Smooth muscle cell (in vitro differentiated cells): Measurements from ENCODE around the gene MYO9A. TPM values are rescaled to one million over a fixed set of nuclear protein-coding genes. Genes with fewer than 3 reads are reported as not detected.

Experiments
- DNase-seq: peaks from one replicate; lab custom pipeline; 2025; ENCODE audit not compliant: unreplicated experiment; lab: John Stamatoyannopoulos, UW
- H2AFZ ChIP-seq: fragments of 200-600 bp; sonication (generic); 2 replicates; pipeline ENCODE4 v1.6.0; 2016; ENCODE audit warnings: antibody characterized with exemption, low read depth, mild to moderate bottlenecking
- H3F3A ChIP-seq: fragments of 200-600 bp; sonication (generic); 2 replicates; pipeline ENCODE4 v1.6.0; 2017; ENCODE audit warnings: antibody characterized with exemption, low read depth
- H3K27ac ChIP-seq: fragments of 200-600 bp; sonication (generic); 2 replicates; pipeline ENCODE4 v1.5.1; 2016; ENCODE audit warnings: low read depth, mild to moderate bottlenecking
- H3K27me3 ChIP-seq: fragments of 200-600 bp; sonication (generic); 2 replicates; pipeline ENCODE4 v1.6.1; 2016; ENCODE audit warnings: low read depth, mild to moderate bottlenecking
- H3K36me3 ChIP-seq: fragments of 200-600 bp; sonication (generic); 2 replicates; pipeline ENCODE4 v1.5.1; 2016; ENCODE audit warnings: low read depth
- H3K4me1 ChIP-seq: fragments of 200-600 bp; sonication (generic); 2 replicates; pipeline ENCODE4 v1.5.1; 2016; ENCODE audit warnings: low read depth
- H3K4me2 ChIP-seq: fragments of 200-600 bp; sonication (generic); 2 replicates; pipeline ENCODE4 v1.6.0; 2016; ENCODE audit warnings: mild to moderate bottlenecking
- H3K4me3 ChIP-seq: fragments of 200-600 bp; sonication (generic); 2 replicates; pipeline ENCODE4 v1.5.1; 2016; ENCODE audit warnings: mild to moderate bottlenecking
- H3K79me2 ChIP-seq: fragments of 200-600 bp; sonication (generic); 2 replicates; pipeline ENCODE4 v1.6.0; 2016; ENCODE audit warnings: low read depth, mild to moderate bottlenecking
- H3K9ac ChIP-seq: fragments of 200-600 bp; sonication (generic); 2 replicates; pipeline ENCODE4 v1.6.0; 2016; ENCODE audit warnings: low read depth
- H3K9me3 ChIP-seq: fragments of 200-600 bp; sonication (generic); replicated peaks from 2 replicates; pipeline ENCODE4 v1.5.1; 2016; ENCODE audit warnings: low read depth
- H4K20me1 ChIP-seq: fragments of 200-600 bp; sonication (generic); 2 replicates; pipeline ENCODE4 v1.6.0; 2016; ENCODE audit warnings: low read depth
- WGBS: methylation state at CpG from one replicate; pipeline ENCODE4 v1.1.7; 2016; ENCODE audit warnings: low lambda C conversion rate; 5-methylcytosine and 5-hydroxymethylcytosine counted together
- polyA plus RNA-seq: library from polyadenylated mRNA; unstranded; fragments of >200 nt; fragmentation: Nextera tagmentation; extraction: Ambion mirVana; gene quantifications from 2 replicates; pipeline ENCODE4 v1.2.1, GENCODE V29; 2016
- total RNA-seq: library from RNA; depleted of rRNA; stranded (reverse); fragments of >200 nt; gene quantifications from 2 replicates; pipeline ENCODE4 v1.2.3, GENCODE V29; 2014
- TF ChIP-seq, protein P1 (sequence below): fragments of 200-600 bp; sonication (generic); IDR thresholded peaks from 2 replicates; pipeline ENCODE4 v1.5.1; 2017; ENCODE audit warnings: borderline replicate concordance, mild to moderate bottlenecking, antibody characterized with exemption; ENCODE audit not compliant: insufficient read depth, poor library complexity, severe bottlenecking

The MYO9A gene
- total and polyA plus RNA-seq, 2 experiments from 2014 or later, result 10.7 to 36.9 TPM

DNA sequence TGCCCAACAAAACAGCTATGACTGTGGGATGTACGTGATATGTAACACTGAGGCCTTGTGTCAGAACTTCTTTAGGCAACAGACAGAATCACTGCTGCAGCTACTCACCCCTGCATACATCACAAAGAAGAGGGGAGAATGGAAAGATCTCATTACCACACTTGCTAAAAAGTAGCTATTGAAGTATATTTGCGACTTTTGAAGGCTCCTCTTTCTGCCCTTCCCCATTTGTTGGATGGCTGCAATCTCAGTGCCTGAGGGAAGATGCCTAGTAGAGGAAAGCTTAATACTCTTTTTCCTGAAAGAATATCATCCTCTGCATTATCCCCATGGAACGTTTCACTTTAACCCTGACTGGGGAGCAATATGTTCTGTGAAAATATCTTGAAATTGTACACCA is 22.1 kb upstream of the MYO9A start:
- 94% methylated on average over 3 of the region's 3 CpGs for WGBS
- H3K79me2 ChIP-seq, result no peaks in the 10 kb centered on the region
- H3F3A ChIP-seq, result no peaks in the 10 kb centered on the region
- H3K27me3 ChIP-seq, result no peaks in the 10 kb centered on the region
- no peaks in the 10 kb centered on the region for H3K36me3 ChIP-seq
- H3K27ac ChIP-seq, result no peak overlapping the region
- TF ChIP-seq, protein P1, sequence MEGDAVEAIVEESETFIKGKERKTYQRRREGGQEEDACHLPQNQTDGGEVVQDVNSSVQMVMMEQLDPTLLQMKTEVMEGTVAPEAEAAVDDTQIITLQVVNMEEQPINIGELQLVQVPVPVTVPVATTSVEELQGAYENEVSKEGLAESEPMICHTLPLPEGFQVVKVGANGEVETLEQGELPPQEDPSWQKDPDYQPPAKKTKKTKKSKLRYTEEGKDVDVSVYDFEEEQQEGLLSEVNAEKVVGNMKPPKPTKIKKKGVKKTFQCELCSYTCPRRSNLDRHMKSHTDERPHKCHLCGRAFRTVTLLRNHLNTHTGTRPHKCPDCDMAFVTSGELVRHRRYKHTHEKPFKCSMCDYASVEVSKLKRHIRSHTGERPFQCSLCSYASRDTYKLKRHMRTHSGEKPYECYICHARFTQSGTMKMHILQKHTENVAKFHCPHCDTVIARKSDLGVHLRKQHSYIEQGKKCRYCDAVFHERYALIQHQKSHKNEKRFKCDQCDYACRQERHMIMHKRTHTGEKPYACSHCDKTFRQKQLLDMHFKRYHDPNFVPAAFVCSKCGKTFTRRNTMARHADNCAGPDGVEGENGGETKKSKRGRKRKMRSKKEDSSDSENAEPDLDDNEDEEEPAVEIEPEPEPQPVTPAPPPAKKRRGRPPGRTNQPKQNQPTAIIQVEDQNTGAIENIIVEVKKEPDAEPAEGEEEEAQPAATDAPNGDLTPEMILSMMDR, result no peak
- no peaks in the 10 kb centered on the region for H3K9me3 ChIP-seq
- H3K4me2 ChIP-seq, result no peak overlapping the region
- no peak overlapping the region for H2AFZ ChIP-seq
- H4K20me1 ChIP-seq, result no peaks in the 10 kb centered on the region
- H3K4me3 ChIP-seq, result no peak overlapping the region
- no peak for DNase-seq
- no peaks in the 10 kb centered on the region for H3K4me1 ChIP-seq
- no peak overlapping the region for H3K9ac ChIP-seq

DNA sequence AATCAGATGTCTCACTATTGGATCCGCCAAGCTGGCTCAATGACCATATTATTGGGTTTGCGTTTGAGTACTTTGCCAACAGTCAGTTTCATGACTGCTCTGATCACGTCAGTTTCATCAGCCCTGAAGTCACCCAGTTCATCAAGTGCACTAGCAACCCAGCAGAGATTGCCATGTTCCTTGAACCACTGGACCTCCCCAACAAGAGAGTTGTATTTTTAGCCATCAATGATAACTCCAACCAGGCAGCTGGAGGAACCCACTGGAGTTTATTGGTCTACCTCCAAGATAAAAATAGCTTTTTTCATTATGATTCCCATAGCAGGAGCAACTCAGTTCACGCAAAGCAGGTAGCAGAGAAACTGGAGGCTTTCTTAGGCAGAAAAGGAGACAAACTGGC is 21.7 kb upstream of the MYO9A start:
- Histone ChIP-seq H2AFZ (no peak overlapping the region), H3K4me2 (no peak overlapping the region), H3F3A (no peaks in the 10 kb centered on the region), H3K36me3 (no peaks in the 10 kb centered on the region), H3K4me3 (no peak overlapping the region), H4K20me1 (no peaks in the 10 kb centered on the region), H3K4me1 (no peaks in the 10 kb centered on the region), H3K79me2 (no peaks in the 10 kb centered on the region), H3K27me3 (no peaks in the 10 kb centered on the region), H3K9me3 (no peaks in the 10 kb centered on the region), H3K27ac (no peak overlapping the region), H3K9ac (no peak overlapping the region)
- 96% methylated on average over 4 of the region's 4 CpGs for WGBS
- TF ChIP-seq, protein P1, result no peak
- no peak for DNase-seq

DNA sequence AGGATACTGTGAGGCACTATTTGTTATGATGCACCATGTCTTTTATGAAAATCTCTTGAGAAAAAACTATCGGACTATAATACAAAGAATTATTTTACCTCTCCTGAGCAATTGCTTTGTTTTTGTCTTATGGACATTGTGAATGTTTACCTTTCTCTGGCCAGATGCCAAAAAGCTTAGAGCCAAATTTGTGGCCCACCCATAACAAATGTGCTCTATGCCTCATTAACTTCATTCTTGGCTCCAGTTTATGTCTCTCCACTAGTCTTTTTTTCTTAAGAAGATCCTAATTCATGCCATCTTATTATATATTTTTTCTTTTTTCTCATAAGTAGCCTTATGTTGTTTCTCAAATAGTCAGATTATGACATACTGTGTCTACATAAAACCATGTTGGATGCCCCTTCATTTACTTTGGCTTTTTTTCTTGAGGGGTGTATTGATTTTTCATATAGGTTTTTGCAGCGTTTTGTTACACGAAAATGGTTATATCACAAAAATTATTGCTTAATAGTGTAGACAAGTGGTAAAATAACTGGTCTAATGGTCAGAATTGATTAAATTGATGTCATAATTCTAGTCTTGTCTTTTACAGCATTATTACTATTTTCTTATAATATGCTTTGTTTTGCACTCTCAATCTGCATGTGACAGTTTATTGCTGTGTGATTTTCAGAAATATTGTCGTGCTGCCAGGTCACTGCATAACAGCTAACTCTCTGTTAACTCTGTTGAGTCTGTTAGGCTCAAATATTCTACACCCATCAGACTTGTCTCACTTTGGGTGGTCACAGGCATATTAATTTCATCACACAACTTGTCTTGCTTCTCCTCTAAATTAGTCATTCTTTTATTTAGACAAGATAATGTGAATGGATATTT is 18.5 kb upstream of the MYO9A start:
- WGBS, result 93% methylated on average over 4 of the region's 4 CpGs
- no peak overlapping the region for H2AFZ ChIP-seq
- no peak overlapping the region for H3K27ac ChIP-seq
- no peak overlapping the region for H3K4me3 ChIP-seq
- no peaks in the 10 kb centered on the region for H3K36me3 ChIP-seq
- H4K20me1 ChIP-seq, result no peaks in the 10 kb centered on the region
- TF ChIP-seq, protein P1, result no peak
- H3K9me3 ChIP-seq, result no peaks in the 10 kb centered on the region
- no peaks in the 10 kb centered on the region for H3K4me1 ChIP-seq
- H3K27me3 ChIP-seq, result no peaks in the 10 kb centered on the region
- H3K4me2 ChIP-seq, result no peak overlapping the region
- no peak overlapping the region for H3K9ac ChIP-seq
- DNase-seq, result no peak
- H3F3A ChIP-seq, result no peaks in the 10 kb centered on the region
- no peaks in the 10 kb centered on the region for H3K79me2 ChIP-seq

DNA sequence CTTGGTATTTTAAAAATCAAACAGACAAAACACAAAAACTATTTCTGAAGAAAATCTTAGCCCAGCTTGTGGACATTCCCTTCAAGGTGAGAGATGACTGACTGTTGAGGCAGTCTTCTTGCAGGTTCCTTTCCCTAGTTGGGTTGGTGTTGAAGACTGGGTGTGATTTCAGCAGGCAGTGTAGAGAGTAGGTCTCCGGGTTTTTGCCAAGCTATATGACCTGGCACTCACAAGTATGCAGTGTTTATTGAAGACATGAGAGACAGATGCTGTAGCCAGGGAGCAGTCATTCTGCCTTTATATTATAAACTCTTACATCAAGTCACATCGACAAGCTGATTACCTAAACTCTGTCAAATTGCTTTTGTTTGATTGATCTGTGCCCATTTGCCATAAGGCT is 17.8 kb upstream of the MYO9A start:
- WGBS, result 96% methylated on average over 2 of the region's 2 CpGs
- DNase-seq, result no peak

More for the DNA sequence above, 17.8 kb upstream of the MYO9A start:
- Histone ChIP-seq H3K4me2 (no peak overlapping the region), H4K20me1 (no peaks in the 10 kb centered on the region), H3K27me3 (no peaks in the 10 kb centered on the region), H3K36me3 (no peaks in the 10 kb centered on the region), H3K4me3 (no peak overlapping the region), H3F3A (no peaks in the 10 kb centered on the region), H3K4me1 (no peaks in the 10 kb centered on the region), H3K9me3 (no peaks in the 10 kb centered on the region), H3K27ac (no peak overlapping the region), H2AFZ (no peak overlapping the region), H3K9ac (no peak overlapping the region), H3K79me2 (no peaks in the 10 kb centered on the region)
- TF ChIP-seq, protein P1, result no peak
